GM12878 (cell line): ENCODE measurements around the gene CTRB1.

Experiments
- CHD2 ChIP-seq: IDR thresholded peaks from 2 replicates; pipeline ENCODE4 v1.6.1; 2011; ENCODE audit warnings: low read depth, low read length, improper control_type of control experiment, borderline replicate concordance
- EZH2 ChIP-seq: IDR thresholded peaks from 2 replicates; pipeline ENCODE4 v1.6.1; 2012; ENCODE audit warnings: low read depth, mild to moderate bottlenecking, control low read depth, inconsistent platforms, low read length, borderline replicate concordance; ENCODE audit not compliant: control insufficient read depth
- FOXK2 ChIP-seq: fragments of 450-650 bp; IDR thresholded peaks from 2 replicates; pipeline ENCODE4 v1.6.1; 2017; ENCODE audit warnings: mild to moderate bottlenecking, moderate library complexity
- KDM1A ChIP-seq: fragments of 200-600 bp; sonication (generic); IDR thresholded peaks from 2 replicates; pipeline ENCODE4 v1.6.1; 2016; ENCODE audit warnings: borderline replicate concordance
- POLR2A ChIP-seq: IDR thresholded peaks from 2 replicates; pipeline ENCODE4 v1.6.1; 2011; ENCODE audit warnings: low read depth, mild to moderate bottlenecking, low read length
- POLR2AphosphoS2 ChIP-seq: IDR thresholded peaks from 2 replicates; pipeline ENCODE4 v1.6.1; 2011; ENCODE audit warnings: low read depth, mild to moderate bottlenecking, low read length, improper control_type of control experiment, moderate library complexity
- RCOR1 ChIP-seq: conservative IDR thresholded peaks from 2 replicates; pipeline ENCODE4 v1.6.1; 2012; ENCODE audit warnings: low read depth, low read length, improper control_type of control experiment
- SRF ChIP-seq, 2 experiments: IDR thresholded peaks; 2 replicates each; pipeline ENCODE4 v1.6.1; 2011; ENCODE audit warnings: low read depth in 2 of 2, low read length in 2 of 2, mild to moderate bottlenecking in 1 of 2, moderate library complexity in 1 of 2
- TF ChIP-seq, protein P1 (sequence below), 3 experiments: IDR thresholded peaks in 2 of 3; conservative IDR thresholded peaks in 1 of 3; 2 replicates each; pipeline ENCODE4 v1.5.1; 2011; ENCODE audit warnings: low read depth in 3 of 3, low read length in 3 of 3, mild to moderate bottlenecking in 3 of 3, control low read depth in 2 of 3, moderate library complexity in 2 of 3, inconsistent platforms in 1 of 3, mixed read lengths in 1 of 3; ENCODE audit not compliant: control insufficient read depth in 2 of 3, insufficient read depth in 1 of 3; ENCODE audit errors: extremely low read depth in 1 of 3
- TF ChIP-seq, protein P2 (sequence below): IDR thresholded peaks from 2 replicates; pipeline ENCODE4 v1.6.1; 2012; ENCODE audit warnings: improper control_type of control experiment, low read depth, low read length; ENCODE audit not compliant: insufficient replicate concordance
- TF ChIP-seq, protein P3 (sequence below): IDR thresholded peaks from 2 replicates; pipeline ENCODE4 v1.6.1; 2012; ENCODE audit warnings: low read depth, low read length, improper control_type of control experiment
- TF ChIP-seq, protein P4 (sequence below): IDR thresholded peaks from 2 replicates; pipeline ENCODE4 v1.6.1; 2012; ENCODE audit warnings: low read depth, low read length, improper control_type of control experiment
- TF ChIP-seq, protein P5 (sequence below): fragments of 450-650 bp; IDR thresholded peaks from 2 replicates; pipeline ENCODE4 v1.6.1; 2014; ENCODE audit warnings: mild to moderate bottlenecking
- TF ChIP-seq, protein P6 (sequence below): IDR thresholded peaks from 2 replicates; pipeline ENCODE4 v1.6.1; 2011; ENCODE audit warnings: borderline replicate concordance, low read depth, mild to moderate bottlenecking, moderate library complexity, low read length; ENCODE audit not compliant: insufficient read depth, poor library complexity, severe bottlenecking

DNA sequence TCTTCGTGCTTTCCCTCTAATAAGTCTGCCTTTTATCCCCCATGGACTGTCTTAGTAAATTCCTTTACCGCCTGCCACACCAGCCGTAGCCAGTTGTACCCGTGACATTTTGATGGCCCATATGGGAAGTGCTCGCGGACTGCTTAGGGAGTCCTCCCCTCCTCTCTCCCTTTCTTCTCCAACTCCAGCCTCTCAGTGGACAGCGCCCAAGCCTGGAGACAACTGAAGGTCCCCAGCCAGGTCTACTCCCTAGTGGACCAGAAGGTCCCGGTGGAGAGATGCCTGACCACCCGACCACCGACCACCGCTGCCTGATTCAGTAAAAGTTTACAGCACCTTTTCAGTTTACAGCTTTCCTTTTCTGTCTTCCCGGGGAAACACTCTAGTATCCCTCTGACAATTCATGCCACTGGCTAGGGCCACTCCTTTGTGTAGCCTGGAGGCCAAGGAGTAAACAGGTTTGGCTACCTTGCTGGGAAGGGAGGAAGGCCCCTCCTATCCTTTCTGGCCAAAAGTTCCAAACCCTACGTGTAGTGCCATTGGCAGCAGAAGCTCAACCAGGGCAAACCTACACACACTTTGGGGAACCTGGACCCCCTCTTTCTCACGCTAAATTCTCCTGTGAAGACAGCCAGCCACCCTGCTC, 29.8 kb upstream of the CTRB1 start:
- no peak for TF ChIP-seq SRF (IDR thresholded peaks at IDR 0.05; ENCODE audit: low read depth in 2 of 2, low read length in 2 of 2)
- no peak for TF ChIP-seq KDM1A
- TF ChIP-seq, protein P1, sequence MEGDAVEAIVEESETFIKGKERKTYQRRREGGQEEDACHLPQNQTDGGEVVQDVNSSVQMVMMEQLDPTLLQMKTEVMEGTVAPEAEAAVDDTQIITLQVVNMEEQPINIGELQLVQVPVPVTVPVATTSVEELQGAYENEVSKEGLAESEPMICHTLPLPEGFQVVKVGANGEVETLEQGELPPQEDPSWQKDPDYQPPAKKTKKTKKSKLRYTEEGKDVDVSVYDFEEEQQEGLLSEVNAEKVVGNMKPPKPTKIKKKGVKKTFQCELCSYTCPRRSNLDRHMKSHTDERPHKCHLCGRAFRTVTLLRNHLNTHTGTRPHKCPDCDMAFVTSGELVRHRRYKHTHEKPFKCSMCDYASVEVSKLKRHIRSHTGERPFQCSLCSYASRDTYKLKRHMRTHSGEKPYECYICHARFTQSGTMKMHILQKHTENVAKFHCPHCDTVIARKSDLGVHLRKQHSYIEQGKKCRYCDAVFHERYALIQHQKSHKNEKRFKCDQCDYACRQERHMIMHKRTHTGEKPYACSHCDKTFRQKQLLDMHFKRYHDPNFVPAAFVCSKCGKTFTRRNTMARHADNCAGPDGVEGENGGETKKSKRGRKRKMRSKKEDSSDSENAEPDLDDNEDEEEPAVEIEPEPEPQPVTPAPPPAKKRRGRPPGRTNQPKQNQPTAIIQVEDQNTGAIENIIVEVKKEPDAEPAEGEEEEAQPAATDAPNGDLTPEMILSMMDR (IDR thresholded peaks at IDR 0.05 in 2 of 3, conservative IDR thresholded peaks at IDR 0.05 in 1 of 3; ENCODE audit: control insufficient read depth in 2 of 3, extremely low read depth in 1 of 3, insufficient read depth in 1 of 3, low read depth in 3 of 3, low read length in 3 of 3) = no peak
- no peak for TF ChIP-seq RCOR1
- TF ChIP-seq POLR2A = no peak
- no peak for TF ChIP-seq CHD2
- no peak for TF ChIP-seq EZH2
- TF ChIP-seq, protein P2, sequence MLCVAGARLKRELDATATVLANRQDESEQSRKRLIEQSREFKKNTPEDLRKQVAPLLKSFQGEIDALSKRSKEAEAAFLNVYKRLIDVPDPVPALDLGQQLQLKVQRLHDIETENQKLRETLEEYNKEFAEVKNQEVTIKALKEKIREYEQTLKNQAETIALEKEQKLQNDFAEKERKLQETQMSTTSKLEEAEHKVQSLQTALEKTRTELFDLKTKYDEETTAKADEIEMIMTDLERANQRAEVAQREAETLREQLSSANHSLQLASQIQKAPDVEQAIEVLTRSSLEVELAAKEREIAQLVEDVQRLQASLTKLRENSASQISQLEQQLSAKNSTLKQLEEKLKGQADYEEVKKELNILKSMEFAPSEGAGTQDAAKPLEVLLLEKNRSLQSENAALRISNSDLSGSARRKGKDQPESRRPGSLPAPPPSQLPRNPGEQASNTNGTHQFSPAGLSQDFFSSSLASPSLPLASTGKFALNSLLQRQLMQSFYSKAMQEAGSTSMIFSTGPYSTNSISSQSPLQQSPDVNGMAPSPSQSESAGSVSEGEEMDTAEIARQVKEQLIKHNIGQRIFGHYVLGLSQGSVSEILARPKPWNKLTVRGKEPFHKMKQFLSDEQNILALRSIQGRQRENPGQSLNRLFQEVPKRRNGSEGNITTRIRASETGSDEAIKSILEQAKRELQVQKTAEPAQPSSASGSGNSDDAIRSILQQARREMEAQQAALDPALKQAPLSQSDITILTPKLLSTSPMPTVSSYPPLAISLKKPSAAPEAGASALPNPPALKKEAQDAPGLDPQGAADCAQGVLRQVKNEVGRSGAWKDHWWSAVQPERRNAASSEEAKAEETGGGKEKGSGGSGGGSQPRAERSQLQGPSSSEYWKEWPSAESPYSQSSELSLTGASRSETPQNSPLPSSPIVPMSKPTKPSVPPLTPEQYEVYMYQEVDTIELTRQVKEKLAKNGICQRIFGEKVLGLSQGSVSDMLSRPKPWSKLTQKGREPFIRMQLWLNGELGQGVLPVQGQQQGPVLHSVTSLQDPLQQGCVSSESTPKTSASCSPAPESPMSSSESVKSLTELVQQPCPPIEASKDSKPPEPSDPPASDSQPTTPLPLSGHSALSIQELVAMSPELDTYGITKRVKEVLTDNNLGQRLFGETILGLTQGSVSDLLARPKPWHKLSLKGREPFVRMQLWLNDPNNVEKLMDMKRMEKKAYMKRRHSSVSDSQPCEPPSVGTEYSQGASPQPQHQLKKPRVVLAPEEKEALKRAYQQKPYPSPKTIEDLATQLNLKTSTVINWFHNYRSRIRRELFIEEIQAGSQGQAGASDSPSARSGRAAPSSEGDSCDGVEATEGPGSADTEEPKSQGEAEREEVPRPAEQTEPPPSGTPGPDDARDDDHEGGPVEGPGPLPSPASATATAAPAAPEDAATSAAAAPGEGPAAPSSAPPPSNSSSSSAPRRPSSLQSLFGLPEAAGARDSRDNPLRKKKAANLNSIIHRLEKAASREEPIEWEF = no peak
- TF ChIP-seq FOXK2 = no peak
- TF ChIP-seq, protein P3, sequence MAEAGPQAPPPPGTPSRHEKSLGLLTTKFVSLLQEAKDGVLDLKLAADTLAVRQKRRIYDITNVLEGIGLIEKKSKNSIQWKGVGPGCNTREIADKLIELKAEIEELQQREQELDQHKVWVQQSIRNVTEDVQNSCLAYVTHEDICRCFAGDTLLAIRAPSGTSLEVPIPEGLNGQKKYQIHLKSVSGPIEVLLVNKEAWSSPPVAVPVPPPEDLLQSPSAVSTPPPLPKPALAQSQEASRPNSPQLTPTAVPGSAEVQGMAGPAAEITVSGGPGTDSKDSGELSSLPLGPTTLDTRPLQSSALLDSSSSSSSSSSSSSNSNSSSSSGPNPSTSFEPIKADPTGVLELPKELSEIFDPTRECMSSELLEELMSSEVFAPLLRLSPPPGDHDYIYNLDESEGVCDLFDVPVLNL = no peak
- TF ChIP-seq, protein P4, sequence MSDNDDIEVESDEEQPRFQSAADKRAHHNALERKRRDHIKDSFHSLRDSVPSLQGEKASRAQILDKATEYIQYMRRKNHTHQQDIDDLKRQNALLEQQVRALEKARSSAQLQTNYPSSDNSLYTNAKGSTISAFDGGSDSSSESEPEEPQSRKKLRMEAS = no peak
- TF ChIP-seq, protein P5, sequence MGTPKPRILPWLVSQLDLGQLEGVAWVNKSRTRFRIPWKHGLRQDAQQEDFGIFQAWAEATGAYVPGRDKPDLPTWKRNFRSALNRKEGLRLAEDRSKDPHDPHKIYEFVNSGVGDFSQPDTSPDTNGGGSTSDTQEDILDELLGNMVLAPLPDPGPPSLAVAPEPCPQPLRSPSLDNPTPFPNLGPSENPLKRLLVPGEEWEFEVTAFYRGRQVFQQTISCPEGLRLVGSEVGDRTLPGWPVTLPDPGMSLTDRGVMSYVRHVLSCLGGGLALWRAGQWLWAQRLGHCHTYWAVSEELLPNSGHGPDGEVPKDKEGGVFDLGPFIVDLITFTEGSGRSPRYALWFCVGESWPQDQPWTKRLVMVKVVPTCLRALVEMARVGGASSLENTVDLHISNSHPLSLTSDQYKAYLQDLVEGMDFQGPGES = no peak
- TF ChIP-seq, protein P6, sequence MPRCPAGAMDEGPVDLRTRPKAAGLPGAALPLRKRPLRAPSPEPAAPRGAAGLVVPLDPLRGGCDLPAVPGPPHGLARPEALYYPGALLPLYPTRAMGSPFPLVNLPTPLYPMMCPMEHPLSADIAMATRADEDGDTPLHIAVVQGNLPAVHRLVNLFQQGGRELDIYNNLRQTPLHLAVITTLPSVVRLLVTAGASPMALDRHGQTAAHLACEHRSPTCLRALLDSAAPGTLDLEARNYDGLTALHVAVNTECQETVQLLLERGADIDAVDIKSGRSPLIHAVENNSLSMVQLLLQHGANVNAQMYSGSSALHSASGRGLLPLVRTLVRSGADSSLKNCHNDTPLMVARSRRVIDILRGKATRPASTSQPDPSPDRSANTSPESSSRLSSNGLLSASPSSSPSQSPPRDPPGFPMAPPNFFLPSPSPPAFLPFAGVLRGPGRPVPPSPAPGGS = no peak
- TF ChIP-seq POLR2AphosphoS2 = no peak
